PC-3 (cell line): ENCODE results near the gene MAPK8IP1. TPM values are rescaled to one million over a fixed set of nuclear protein-coding genes. Genes with fewer than 3 reads are reported as not detected.

Experiments used
- ATAC-seq: fragments of 200-7000 bp; cut with Tn5 transposase; 2 replicates; pipeline ENCODE4 v1.9.1; 2020; ENCODE audit warnings: mild to moderate bottlenecking, moderate library complexity
- BruUV-seq: library from RNA; stranded (reverse); fragments of 400-500 nt; replicated peaks from 2 replicates; lab custom pipeline; 2021; lab: Mats Ljungman, UMichigan
- CTCF ChIA-PET: fragments of 300-600 bp; sonication (Branson Sonifier 250); formaldehyde crosslinking; loops from one replicate; lab custom pipeline; 2022; ENCODE audit warnings: antibody characterized with exemption; lab: Charles Lee
- POLR2A ChIA-PET: fragments of 300-600 bp; sonication (Branson Sonifier 250); formaldehyde crosslinking; loops from one replicate; lab custom pipeline; 2022; ENCODE audit warnings: antibody characterized with exemption; ENCODE audit not compliant: unreplicated experiment; lab: Charles Lee
- DNase-seq: peaks from one replicate; pipeline ENCODE4 v3.0.0-alpha.2; 2015
- H2AFZ ChIP-seq: fragments of 300-600 bp; sonication (generic); 2 replicates; pipeline ENCODE4 v1.6.0; 2016; ENCODE audit warnings: antibody characterized with exemption, low read length
- H3F3A ChIP-seq: fragments of 300-600 bp; sonication (generic); one replicate; pipeline ENCODE4 v1.6.0; 2017; ENCODE audit warnings: antibody characterized with exemption, low read length, control low read depth, mild to moderate bottlenecking; ENCODE audit not compliant: unreplicated experiment
- H3K27ac ChIP-seq: fragments of 300-600 bp; sonication (generic); 2 replicates; pipeline ENCODE4 v1.5.1; 2016; ENCODE audit warnings: mild to moderate bottlenecking, low read length
- H3K27me3 ChIP-seq: fragments of 300-600 bp; sonication (generic); 2 replicates; pipeline ENCODE4 v1.6.1; 2016; ENCODE audit warnings: low read length, mixed read lengths
- H3K36me3 ChIP-seq: fragments of 300-600 bp; sonication (generic); 2 replicates; pipeline ENCODE4 v1.6.1; 2016; ENCODE audit warnings: low read depth, mixed run types, low read length, mixed read lengths
- H3K4me1 ChIP-seq: fragments of 300-600 bp; sonication (generic); 2 replicates; pipeline ENCODE4 v1.5.1; 2016; ENCODE audit warnings: low read length; ENCODE audit not compliant: insufficient read depth
- H3K4me2 ChIP-seq: fragments of 300-600 bp; sonication (generic); 2 replicates; pipeline ENCODE4 v1.6.0; 2016; ENCODE audit warnings: low read length
- H3K4me3 ChIP-seq: fragments of 300-600 bp; sonication (generic); 2 replicates; pipeline ENCODE4 v1.5.1; 2016; ENCODE audit warnings: mild to moderate bottlenecking, low read length, mixed read lengths
- H3K79me2 ChIP-seq: fragments of 300-600 bp; sonication (generic); 2 replicates; pipeline ENCODE4 v1.6.1; 2017; ENCODE audit warnings: low read length, mixed read lengths
- H3K9ac ChIP-seq: fragments of 300-600 bp; sonication (generic); 2 replicates; pipeline ENCODE4 v1.6.0; 2016; ENCODE audit warnings: mild to moderate bottlenecking, low read length
- H3K9me2 ChIP-seq: fragments of 300-600 bp; sonication (generic); replicated peaks from 2 replicates; pipeline ENCODE4 v1.6.1; 2016; ENCODE audit warnings: mixed run types, low read length, mixed read lengths
- H3K9me3 ChIP-seq: fragments of 300-600 bp; sonication (generic); 2 replicates; pipeline ENCODE4 v1.6.1; 2016; ENCODE audit warnings: low read length, mixed read lengths
- H4K20me1 ChIP-seq: fragments of 300-600 bp; sonication (generic); 2 replicates; pipeline ENCODE4 v1.6.1; 2016; ENCODE audit warnings: low read length, mixed read lengths
- EZH2 ChIP-seq: fragments of 300-600 bp; sonication (generic); IDR thresholded peaks from one replicate; pipeline ENCODE4 v1.6.1; 2017; ENCODE audit warnings: antibody characterized with exemption, mild to moderate bottlenecking, low read length; ENCODE audit not compliant: unreplicated experiment
- EZH2phosphoT487 ChIP-seq: fragments of 300-600 bp; sonication (generic); IDR thresholded peaks from 2 replicates; pipeline ENCODE4 v1.6.1; 2018; ENCODE audit warnings: mild to moderate bottlenecking, antibody characterized with exemption, low read length, borderline replicate concordance
- intact Hi-C: fragments of 100-400 bp; cut with micrococcal nuclease; formaldehyde crosslinking; loops from 2 replicates; pipeline ENCODE4 v1.9.0; 2023
- total RNA-seq: library from RNA; depleted of rRNA; stranded (reverse); fragments of >200 nt; gene quantifications from 2 replicates; pipeline ENCODE4 v1.2.3, GENCODE V29; 2014
- TF ChIP-seq, protein P1 (sequence below): fragments of 300-600 bp; sonication (generic); conservative IDR thresholded peaks from 2 replicates; pipeline ENCODE4 v1.5.1; 2017; ENCODE audit warnings: antibody characterized with exemption, low read depth, mild to moderate bottlenecking, low read length

The MAPK8IP1 gene
- total RNA-seq, 1 experiment from 2014 or later: 7.1 TPM

DNA sequence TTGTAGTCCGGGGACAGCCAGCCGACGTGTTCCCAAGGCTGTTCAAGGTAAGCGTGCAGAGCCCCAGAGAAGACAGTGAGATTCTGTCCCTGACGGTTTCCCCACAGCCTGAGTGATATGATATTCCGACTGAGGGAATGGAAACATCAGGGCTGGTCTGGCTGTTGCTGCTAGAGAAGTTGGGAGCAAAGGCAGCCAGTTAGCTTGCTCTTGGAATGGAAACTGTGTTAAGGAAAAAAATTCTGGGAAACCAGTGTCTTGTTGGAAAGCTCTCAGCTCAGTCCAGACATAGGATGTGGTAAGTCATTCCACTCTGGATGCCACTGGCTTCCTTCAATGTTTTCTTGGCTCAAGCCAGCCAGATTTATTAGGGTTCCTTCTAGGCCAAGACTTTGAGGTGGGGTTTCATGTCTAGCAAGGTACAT lies 29.4 kb upstream of the MAPK8IP1 start:
- no peaks in the 10 kb centered on the region for H3K9me2 ChIP-seq
- POLR2A ChIA-PET: no interaction called here
- BruUV-seq: no TSS peak
- DNase-seq: no peak
- no peaks in the 10 kb centered on the region for H3K4me1 ChIP-seq
- H3K27me3 ChIP-seq: no peaks in the 10 kb centered on the region
- intact Hi-C loops: no loop called here
- H3K36me3 ChIP-seq: 0 out of 2 replicates have a peak, but pooled peaks cover 4% of the 10 kb centered on the region
- TF ChIP-seq, protein P1, sequence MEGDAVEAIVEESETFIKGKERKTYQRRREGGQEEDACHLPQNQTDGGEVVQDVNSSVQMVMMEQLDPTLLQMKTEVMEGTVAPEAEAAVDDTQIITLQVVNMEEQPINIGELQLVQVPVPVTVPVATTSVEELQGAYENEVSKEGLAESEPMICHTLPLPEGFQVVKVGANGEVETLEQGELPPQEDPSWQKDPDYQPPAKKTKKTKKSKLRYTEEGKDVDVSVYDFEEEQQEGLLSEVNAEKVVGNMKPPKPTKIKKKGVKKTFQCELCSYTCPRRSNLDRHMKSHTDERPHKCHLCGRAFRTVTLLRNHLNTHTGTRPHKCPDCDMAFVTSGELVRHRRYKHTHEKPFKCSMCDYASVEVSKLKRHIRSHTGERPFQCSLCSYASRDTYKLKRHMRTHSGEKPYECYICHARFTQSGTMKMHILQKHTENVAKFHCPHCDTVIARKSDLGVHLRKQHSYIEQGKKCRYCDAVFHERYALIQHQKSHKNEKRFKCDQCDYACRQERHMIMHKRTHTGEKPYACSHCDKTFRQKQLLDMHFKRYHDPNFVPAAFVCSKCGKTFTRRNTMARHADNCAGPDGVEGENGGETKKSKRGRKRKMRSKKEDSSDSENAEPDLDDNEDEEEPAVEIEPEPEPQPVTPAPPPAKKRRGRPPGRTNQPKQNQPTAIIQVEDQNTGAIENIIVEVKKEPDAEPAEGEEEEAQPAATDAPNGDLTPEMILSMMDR: no peak
- no peak for TF ChIP-seq EZH2phosphoT487
- no peak for TF ChIP-seq EZH2
- H3K4me2 ChIP-seq: no peak overlapping the region
- H3K4me3 ChIP-seq: no peak overlapping the region
- CTCF ChIA-PET: no interaction called here
- no peak overlapping the region for H2AFZ ChIP-seq
- H3K9me3 ChIP-seq: no peaks in the 10 kb centered on the region
- H3F3A ChIP-seq: no peaks in the 10 kb centered on the region
- H3K27ac ChIP-seq: no peak overlapping the region
- H3K9ac ChIP-seq: no peak overlapping the region
- 0 out of 2 replicates have a peak, but pooled peaks cover 6% of the 10 kb centered on the region for H4K20me1 ChIP-seq
- ATAC-seq: no peak
- peaks cover 21% of the 10 kb centered on the region for H3K79me2 ChIP-seq

DNA sequence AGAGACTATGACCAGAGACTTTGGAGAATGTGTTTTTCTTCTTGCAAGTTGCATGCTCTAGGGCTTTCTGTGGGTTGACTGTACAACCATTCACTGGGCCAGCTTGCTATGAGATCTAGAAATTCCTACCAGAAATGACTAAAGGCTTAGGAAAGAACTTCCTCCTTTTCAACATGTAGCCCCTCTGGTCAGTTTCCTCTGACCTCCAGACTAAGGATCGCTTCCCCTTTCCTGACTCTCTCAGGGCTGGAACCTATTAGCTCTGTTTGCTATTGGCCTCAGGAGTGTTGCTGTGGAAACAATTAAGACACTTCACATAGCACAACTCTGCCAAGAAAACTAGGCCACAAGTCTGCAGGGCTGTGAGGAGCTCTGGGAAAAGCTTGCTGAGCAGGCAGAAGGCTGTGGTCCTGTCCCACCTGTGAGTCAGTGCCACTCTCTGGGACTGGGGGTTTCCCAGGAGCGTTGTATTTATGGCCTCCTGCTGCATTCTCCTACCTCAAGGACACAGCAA lies 27.4 kb upstream of the MAPK8IP1 start:
- Histone ChIP-seq H3K79me2 (peaks cover 11% of the 10 kb centered on the region), H3K9ac (no peak overlapping the region), H3K9me3 (no peaks in the 10 kb centered on the region), H3K36me3 (peaks cover 4% of the 10 kb centered on the region; the same call in 1 of the 2 replicates), H3K4me3 (no peak overlapping the region), H3K9me2 (no peaks in the 10 kb centered on the region), H2AFZ (no peak overlapping the region), H3K4me1 (no peaks in the 10 kb centered on the region), H3K27ac (no peak overlapping the region), H4K20me1 (0 out of 2 replicates have a peak, but pooled peaks cover 3% of the 10 kb centered on the region), H3K27me3 (no peaks in the 10 kb centered on the region), H3F3A (no peaks in the 10 kb centered on the region), H3K4me2 (no peak overlapping the region)
- ATAC-seq (no peak), DNase-seq (no peak)
- TF ChIP-seq EZH2phosphoT487 (no peak), EZH2 (no peak)
- TF ChIP-seq, protein P1: no peak
- ChIA-PET CTCF (interaction anchor here (0.5 kb wide), 1 partner anchor 16 kb away, joined by 3 read pairs; no protein-coding TSS in a partner anchor), POLR2A (no interaction called here)
- no TSS peak for BruUV-seq
- intact Hi-C loops: no loop called here

DNA sequence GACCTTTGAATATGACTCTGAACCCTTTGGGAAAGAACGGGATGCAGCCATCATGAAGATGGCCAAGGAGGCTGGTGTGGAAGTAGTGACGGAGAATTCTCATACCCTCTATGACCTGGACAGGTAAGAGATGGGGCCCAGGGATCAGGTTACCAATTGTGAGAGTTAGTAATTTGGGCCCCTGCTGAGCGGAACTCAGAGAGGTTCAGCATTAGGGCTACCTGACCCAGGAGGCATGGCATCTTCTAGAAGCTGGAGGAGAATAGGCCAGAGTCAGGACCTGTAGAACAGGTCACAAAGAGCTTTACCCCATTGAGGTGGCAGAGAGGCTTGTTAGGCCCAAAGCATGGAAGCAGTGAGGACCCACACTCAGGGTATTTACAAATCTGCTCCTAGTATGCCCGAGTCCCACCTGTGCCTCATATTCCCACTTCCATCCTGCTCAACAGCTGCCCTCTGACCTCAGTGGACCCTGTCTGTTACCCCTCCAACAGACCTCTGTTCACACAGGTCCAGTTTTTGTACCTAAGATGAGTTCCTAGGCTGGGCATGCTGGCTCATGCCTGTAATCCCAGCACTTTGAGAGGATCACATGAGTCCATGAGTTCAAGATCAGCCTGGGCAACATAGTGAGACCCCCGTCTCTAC lies 26.6 kb upstream of the MAPK8IP1 start:
- H3K36me3 ChIP-seq: peaks cover 4% of the 10 kb centered on the region; the same call in 1 of the 2 replicates
- no TSS peak for BruUV-seq
- intact Hi-C loops: no loop called here
- no peaks in the 10 kb centered on the region for H3K4me1 ChIP-seq
- H2AFZ ChIP-seq: no peak overlapping the region
- H4K20me1 ChIP-seq: 0 out of 2 replicates have a peak, but pooled peaks cover 1% of the 10 kb centered on the region
- TF ChIP-seq, protein P1: no peak
- no peak for TF ChIP-seq EZH2phosphoT487
- TF ChIP-seq EZH2: no peak
- no peak overlapping the region for H3K27ac ChIP-seq
- peaks cover 3% of the 10 kb centered on the region; the same call in 1 of the 2 replicates for H3K79me2 ChIP-seq
- CTCF ChIA-PET: no interaction called here
- H3K9me3 ChIP-seq: no peaks in the 10 kb centered on the region
- ATAC-seq: no peak
- H3K27me3 ChIP-seq: no peaks in the 10 kb centered on the region
- H3K9ac ChIP-seq: no peak overlapping the region
- no peaks in the 10 kb centered on the region for H3K9me2 ChIP-seq
- no peak for DNase-seq
- H3F3A ChIP-seq: no peaks in the 10 kb centered on the region
- no peak overlapping the region for H3K4me2 ChIP-seq
- H3K4me3 ChIP-seq: no peak overlapping the region
- POLR2A ChIA-PET: no interaction called here
